GM10248 (cell line): ENCODE results near the gene LRRC8A.

Experiments
- CTCF ChIA-PET: fragments of 300-600 bp; sonication (Branson Sonifier 250); formaldehyde crosslinking; extraction: SDS; loops from one replicate; lab custom pipeline; 2021; ENCODE audit warnings: antibody characterized with exemption; lab: Yijun Ruan, JAX
- POLR2A ChIA-PET: fragments of 350-650 bp; sonication (Branson Sonifier 250); formaldehyde crosslinking; extraction: SDS; loops from one replicate; lab custom pipeline; 2020; ENCODE audit warnings: antibody characterized with exemption; lab: Yijun Ruan, JAX
- DNase-seq: peaks from one replicate; pipeline ENCODE4 v3.0.0; 2012; ENCODE audit errors: extremely low spot score
- TF ChIP-seq, protein P1 (sequence below): IDR thresholded peaks from 2 replicates; pipeline ENCODE4 v1.5.1; 2012; ENCODE audit warnings: mild to moderate bottlenecking, low read depth; ENCODE audit errors: extremely low read depth, missing control alignments, control extremely low read depth

Gene LRRC8A

GRCh38 chr9:128921881-128922763, 40.2 kb downstream of the LRRC8A start:
- TF ChIP-seq, protein P1, sequence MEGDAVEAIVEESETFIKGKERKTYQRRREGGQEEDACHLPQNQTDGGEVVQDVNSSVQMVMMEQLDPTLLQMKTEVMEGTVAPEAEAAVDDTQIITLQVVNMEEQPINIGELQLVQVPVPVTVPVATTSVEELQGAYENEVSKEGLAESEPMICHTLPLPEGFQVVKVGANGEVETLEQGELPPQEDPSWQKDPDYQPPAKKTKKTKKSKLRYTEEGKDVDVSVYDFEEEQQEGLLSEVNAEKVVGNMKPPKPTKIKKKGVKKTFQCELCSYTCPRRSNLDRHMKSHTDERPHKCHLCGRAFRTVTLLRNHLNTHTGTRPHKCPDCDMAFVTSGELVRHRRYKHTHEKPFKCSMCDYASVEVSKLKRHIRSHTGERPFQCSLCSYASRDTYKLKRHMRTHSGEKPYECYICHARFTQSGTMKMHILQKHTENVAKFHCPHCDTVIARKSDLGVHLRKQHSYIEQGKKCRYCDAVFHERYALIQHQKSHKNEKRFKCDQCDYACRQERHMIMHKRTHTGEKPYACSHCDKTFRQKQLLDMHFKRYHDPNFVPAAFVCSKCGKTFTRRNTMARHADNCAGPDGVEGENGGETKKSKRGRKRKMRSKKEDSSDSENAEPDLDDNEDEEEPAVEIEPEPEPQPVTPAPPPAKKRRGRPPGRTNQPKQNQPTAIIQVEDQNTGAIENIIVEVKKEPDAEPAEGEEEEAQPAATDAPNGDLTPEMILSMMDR: no peak
- CTCF ChIA-PET: interaction anchor here (1.0 to 2.0 kb wide), 3 partner anchors 58 to 104 kb away, joined by 3 to 12 read pairs (median 3); partner anchors contain the start of gene ENDOG
- DNase-seq: peak; percentile 58
- POLR2A ChIA-PET: no interaction called here

- no peak for DNase-seq
- CTCF ChIA-PET: interaction anchor here (1.4 to 2.0 kb wide), 3 partner anchors 14 to 485 kb away, joined by 3 to 12 read pairs (median 3); no protein-coding TSS in a partner anchor
- POLR2A ChIA-PET: no interaction called here
- TF ChIP-seq, protein P1: no peak
These were observed 41.6 kb downstream of the LRRC8A start for GRCh38 chr9:128923493-128923883.

GRCh38 chr9:128927731-128928411, 45.9 kb downstream of the LRRC8A start:
- TF ChIP-seq, protein P1: peak; percentile 93
- DNase-seq: peak; percentile 79
- ChIA-PET POLR2A (no interaction called here), CTCF (interaction anchor here (0.6 to 5.2 kb wide), 49 partner anchors 8 to 633 kb away, joined by 3 to 67 read pairs (median 4); partner anchors contain the start of genes DOLK, DOLPP1, ENDOG and NUP188)

GRCh38 chr9:128928624-128929023, 46.7 kb downstream of the LRRC8A start:
- TF ChIP-seq, protein P1: no peak
- ChIA-PET CTCF (interaction anchor here (0.7 to 5.2 kb wide), 48 partner anchors 9 to 633 kb away, joined by 3 to 67 read pairs (median 4); partner anchors contain the start of genes DOLK, DOLPP1, ENDOG and NUP188), POLR2A (no interaction called here)
- no peak for DNase-seq

DNA sequence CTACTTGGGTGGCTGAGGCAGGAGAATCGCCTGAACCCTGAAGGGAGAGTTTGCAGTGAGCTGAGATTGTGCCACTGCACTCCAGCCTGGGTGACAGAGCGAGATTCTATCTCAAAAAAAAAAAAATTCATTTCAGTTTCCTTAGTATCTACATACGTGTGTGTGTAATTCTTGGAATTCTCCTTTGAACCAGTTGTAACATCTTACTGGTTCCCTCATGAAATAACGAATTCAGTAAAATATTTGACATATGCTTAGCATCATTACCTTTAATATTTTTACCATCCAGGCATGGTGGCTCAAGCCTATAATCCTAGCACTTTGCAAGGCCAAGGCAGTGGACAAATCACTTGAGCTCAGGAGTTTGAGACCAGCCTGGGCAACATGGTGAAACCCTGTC, 47.6 kb downstream of the LRRC8A start:
- ChIA-PET POLR2A (no interaction called here), CTCF (interaction anchor here (1.0 to 5.2 kb wide), 14 partner anchors 8 to 245 kb away, joined by 3 to 67 read pairs (median 6); partner anchors contain the start of genes DOLK, ENDOG, NUP188 and PHYHD1)
- TF ChIP-seq, protein P1: no peak
- DNase-seq: no peak

DNA sequence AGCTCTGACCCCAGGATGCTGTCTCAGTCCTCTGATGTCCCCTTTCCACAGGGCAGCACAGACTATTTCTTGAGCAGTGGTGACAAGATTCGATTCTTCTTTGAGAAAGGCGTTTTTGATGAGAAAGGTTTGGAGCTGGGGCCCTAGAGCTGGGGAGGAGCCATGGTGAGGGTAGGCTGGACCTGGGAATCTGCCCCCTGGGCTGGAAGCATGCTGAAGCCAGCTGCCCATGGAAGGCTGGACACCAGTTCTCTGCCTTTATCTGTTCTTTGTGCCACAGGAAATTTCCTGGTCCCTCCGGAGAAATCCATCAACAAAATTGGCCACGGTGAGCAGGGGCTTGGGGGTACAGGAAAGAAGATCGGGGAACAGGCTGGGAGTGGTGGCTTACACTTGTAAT, 51.8 kb downstream of the LRRC8A start:
- no peak for DNase-seq
- CTCF ChIA-PET: interaction anchor here (1.2 to 1.4 kb wide), 2 partner anchors 9 to 23 kb away, joined by 3 to 5 read pairs; no protein-coding TSS in a partner anchor
- POLR2A ChIA-PET: no interaction called here
- TF ChIP-seq, protein P1: no peak
